ENCODE measurements around the gene RPP25L. TPM values are rescaled to one million over a fixed set of nuclear protein-coding genes. Genes with fewer than 3 reads are reported as not detected.

Gene RPP25L
- total RNA-seq, 1 donor from 2014 or later = 12.5 TPM

- DNase-seq (ENCODE audit: low spot score) = no peak
Observed at GRCh38 chr9:34611251-34611810, 566 bp downstream of the RPP25L start.

- DNase-seq (ENCODE audit: low spot score) = no peak
Observed at GRCh38 chr9:34610434-34611206, 1.3 kb downstream of the RPP25L start.

GRCh38 chr9:34607331-34607730, 4.6 kb downstream of the RPP25L start:
- DNase-seq (ENCODE audit: low spot score) = no peak

- DNase-seq (ENCODE audit: low spot score) = no peak
Observed at GRCh38 chr9:34606905-34607304, 5.0 kb downstream of the RPP25L start.

GRCh38 chr9:34606190-34606589, 5.7 kb downstream of the RPP25L start:
- no peak for DNase-seq (ENCODE audit: low spot score)

GRCh38 chr9:34603610-34604231, 8.2 kb downstream of the RPP25L start:
- peak; percentile 82 for DNase-seq (ENCODE audit: low spot score)

GRCh38 chr9:34601937-34602573, 9.8 kb downstream of the RPP25L start:
- DNase-seq (ENCODE audit: low spot score) = no peak

- DNase-seq (ENCODE audit: low spot score) = no peak
Observed at GRCh38 chr9:34600908-34601307, 11.0 kb downstream of the RPP25L start.

GRCh38 chr9:34599546-34599945, 12.4 kb downstream of the RPP25L start:
- DNase-seq (ENCODE audit: low spot score) = no peak

GRCh38 chr9:34594177-34594576, 17.7 kb downstream of the RPP25L start:
- DNase-seq (ENCODE audit: low spot score) = no peak

GRCh38 chr9:34592895-34593601, 18.8 kb downstream of the RPP25L start:
- DNase-seq (ENCODE audit: low spot score) = peak; percentile 59

- no peak for DNase-seq (ENCODE audit: low spot score)
Observed at GRCh38 chr9:34591917-34592866, 19.7 kb downstream of the RPP25L start.

GRCh38 chr9:34591248-34591916, 20.5 kb downstream of the RPP25L start:
- DNase-seq (ENCODE audit: low spot score) = peak; percentile 83

- peak; percentile 63 for DNase-seq (ENCODE audit: low spot score)
Observed at GRCh38 chr9:34590381-34591247, 21.3 kb downstream of the RPP25L start.

- peak; percentile 73 for DNase-seq (ENCODE audit: low spot score)
Observed at GRCh38 chr9:34589636-34590380, 22.1 kb downstream of the RPP25L start, which contains the start of gene CNTFR. Gene CNTFR, minus strand, starts transcription at chr9:34589724. Its CDS starts 20,743 bp downstream, at chr9:34568981.

- DNase-seq (ENCODE audit: low spot score) = peak; percentile 74
Observed at GRCh38 chr9:34588671-34589635, 22.9 kb downstream of the RPP25L start.

GRCh38 chr9:34587271-34587670, 24.6 kb downstream of the RPP25L start:
- no peak for DNase-seq (ENCODE audit: low spot score)

All from umbilical cord (tissue), 2 donors.